OCI-LY3 (cell line): ENCODE data around the gene CYP1A2.

Experiments used
- CTCF ChIP-seq: fragments of 200-600, 300-600 bp; sonication (generic); IDR thresholded peaks from 2 replicates; pipeline ENCODE4 v1.5.1; 2014; ENCODE audit warnings: antibody characterized with exemption, low read length, low read depth
- EZH2phosphoT487 ChIP-seq: fragments of 200-600 bp; shearing (Covaris generic); IDR thresholded peaks from 2 replicates; pipeline ENCODE4 v1.6.1; 2018; ENCODE audit warnings: antibody characterized with exemption, mixed run types, low read depth

DNA sequence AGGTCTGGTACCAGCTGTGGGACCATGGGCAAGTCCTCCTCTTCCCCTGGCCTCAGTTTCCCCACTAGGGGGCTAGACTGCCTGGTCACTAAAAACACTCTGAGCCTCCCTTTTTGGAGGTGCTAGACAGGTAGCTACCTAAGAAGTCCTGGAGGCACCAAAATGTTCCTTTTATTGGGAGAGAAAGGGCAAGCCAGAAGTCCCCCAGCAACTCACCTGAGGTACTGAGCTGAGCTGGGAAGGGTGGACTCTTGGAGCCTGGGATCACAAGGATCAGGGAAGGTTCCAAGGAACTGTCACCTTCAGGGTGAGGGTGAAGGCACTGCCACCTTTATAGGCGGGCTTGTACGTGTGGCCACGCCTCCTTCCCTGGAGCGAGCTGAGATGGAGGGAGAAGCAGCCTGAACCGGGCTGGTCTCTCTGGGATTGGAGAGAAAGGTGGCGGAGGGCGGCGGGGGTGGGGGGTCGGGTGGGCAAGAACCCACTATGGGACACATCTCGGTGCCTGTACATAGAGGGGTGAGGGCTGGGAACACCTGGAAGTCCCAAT is 23.3 kb upstream of the CYP1A2 start, which contains the start of gene CYP1A1:
- TF ChIP-seq CTCF (no peak), EZH2phosphoT487 (no peak)
